Bronchial epithelial cell (primary cell): ENCODE data around the gene SSBP3. TPM values are rescaled to one million over a fixed set of nuclear protein-coding genes. Genes with fewer than 3 reads are reported as not detected.

Experiments
- DNase-seq: peaks from one replicate; pipeline ENCODE4 v3.0.0-alpha.2; 2010; ENCODE audit warnings: low read depth
- FAIRE-seq: peaks from 2 replicates; lab custom pipeline; 2011; peaks lifted over from hg19 to GRCh38; lab: Jason Lieb, UNC
- H3K27me3 ChIP-seq: 2 replicates; pipeline ENCODE4 v1.5.1; 2011; ENCODE audit warnings: low read length; ENCODE audit not compliant: control insufficient read depth, insufficient read depth
- H3K36me3 ChIP-seq: 2 replicates; pipeline ENCODE4 v1.5.1; 2011; ENCODE audit warnings: low read length; ENCODE audit not compliant: control insufficient read depth, insufficient read depth
- H3K4me3 ChIP-seq: 2 replicates; pipeline ENCODE4 v1.5.1; 2011; ENCODE audit warnings: mild to moderate bottlenecking, low read depth, low read length, control low read depth
- CTCF ChIP-seq: IDR thresholded peaks from 2 replicates; pipeline ENCODE4 v1.5.1; 2011; ENCODE audit warnings: mild to moderate bottlenecking, moderate library complexity, low read length, control low read depth, inconsistent platforms; ENCODE audit not compliant: insufficient read depth, severe bottlenecking
- total RNA-seq: library from RNA; depleted of rRNA; stranded (reverse); fragments of >200 nt; gene quantifications from 2 replicates; pipeline ENCODE4 v1.2.1, GENCODE V29; 2014

The SSBP3 gene
- total RNA-seq, 1 donor from 2014 or later = 3.7 TPM

- no peaks in the 10 kb centered on the region for H3K27me3 ChIP-seq
- no peak for TF ChIP-seq CTCF
- H3K4me3 ChIP-seq = no peak overlapping the region
- FAIRE-seq (no peak), DNase-seq (no peak)
- peaks cover 1% of the 10 kb centered on the region for H3K36me3 ChIP-seq
Observed at GRCh38 chr1:54305906-54306514, 100.2 kb downstream of the SSBP3 start.

GRCh38 chr1:54304518-54304917 is 101.7 kb downstream of the SSBP3 start:
- no peak for TF ChIP-seq CTCF
- FAIRE-seq = no peak

DNA sequence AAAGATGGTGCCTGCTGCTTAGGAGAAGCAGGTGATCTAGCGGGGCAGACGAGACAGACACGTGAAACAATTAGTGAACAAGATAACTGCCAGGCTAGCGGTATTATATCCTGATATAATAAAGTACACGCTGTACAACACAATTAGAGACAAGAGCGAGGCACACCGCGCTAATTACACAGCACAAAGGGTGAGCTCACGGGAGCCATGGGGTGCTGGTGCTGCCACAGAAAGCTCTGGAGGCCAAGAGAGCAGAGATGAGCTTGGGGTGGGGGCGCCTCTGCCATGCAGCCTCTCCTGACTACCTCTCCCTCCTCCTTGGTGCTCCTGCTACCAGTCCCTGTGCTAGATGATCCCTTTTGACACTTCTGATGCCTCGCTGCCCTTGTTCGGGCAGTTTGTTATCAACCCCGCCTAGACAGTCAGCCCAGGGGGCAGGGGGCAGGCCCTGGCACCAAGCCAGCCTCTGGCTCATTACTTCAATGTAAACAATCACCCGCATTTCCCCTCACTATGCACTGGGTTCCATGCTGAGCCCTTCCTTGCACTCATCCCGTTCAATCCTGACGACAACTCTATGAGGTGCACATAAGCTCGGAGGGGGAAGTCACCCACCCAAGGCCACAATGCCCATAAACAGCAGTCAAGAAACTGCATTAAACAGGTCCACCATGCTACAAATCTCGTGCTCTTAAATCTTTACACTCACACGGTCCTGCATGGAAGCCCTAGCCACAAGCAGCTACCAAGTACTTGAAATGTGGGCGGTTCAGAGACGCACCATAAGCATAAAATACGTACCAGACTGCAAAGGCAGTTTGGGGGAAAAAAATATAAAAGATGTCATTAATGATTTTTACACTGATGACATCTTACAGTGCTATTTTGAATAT is 103.0 kb downstream of the SSBP3 start:
- peaks cover 1% of the 10 kb centered on the region for H3K36me3 ChIP-seq
- no peak for DNase-seq
- H3K4me3 ChIP-seq = no peak overlapping the region
- H3K27me3 ChIP-seq = no peaks in the 10 kb centered on the region
- no peak for TF ChIP-seq CTCF
- no peak for FAIRE-seq

More at GRCh38 chr1:54304518-54304917, 101.7 kb downstream of the SSBP3 start:
- H3K27me3 ChIP-seq = no peaks in the 10 kb centered on the region
- no peak for DNase-seq
- H3K4me3 ChIP-seq = no peak overlapping the region
- peaks cover 1% of the 10 kb centered on the region for H3K36me3 ChIP-seq

DNA sequence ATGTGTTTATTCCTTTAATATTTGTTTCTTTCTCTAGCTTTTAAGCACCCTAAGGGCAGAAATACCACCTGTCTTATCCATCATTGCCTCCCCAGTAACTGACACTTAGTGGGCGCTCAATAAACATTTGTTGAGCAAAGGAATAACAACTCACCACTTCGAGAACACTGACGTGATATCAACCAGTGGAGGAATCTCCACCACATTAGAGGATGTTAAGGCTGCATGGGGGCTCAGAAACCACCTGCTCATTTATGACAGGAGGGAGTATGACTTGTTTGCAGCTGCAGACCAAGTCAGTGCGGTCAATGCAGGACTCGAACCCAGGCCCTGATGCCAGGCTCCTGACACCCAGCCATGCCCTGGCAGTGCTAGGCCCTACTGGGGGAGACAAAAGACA is 103.6 kb downstream of the SSBP3 start:
- TF ChIP-seq CTCF = no peak
- Histone ChIP-seq H3K27me3 (no peaks in the 10 kb centered on the region), H3K4me3 (no peak overlapping the region), H3K36me3 (peaks cover 1% of the 10 kb centered on the region)
- DNase-seq (no peak), FAIRE-seq (no peak)

- TF ChIP-seq CTCF = no peak
Observed at GRCh38 chr1:54301497-54301896, 104.7 kb downstream of the SSBP3 start.

More at GRCh38 chr1:54301497-54301896, 104.7 kb downstream of the SSBP3 start:
- no peak for DNase-seq
- FAIRE-seq = no peak
- Histone ChIP-seq H3K36me3 (peaks cover 1% of the 10 kb centered on the region), H3K27me3 (no peaks in the 10 kb centered on the region), H3K4me3 (no peak overlapping the region)
